HG02678 (cell line): ENCODE data around the gene GNG2.

Source experiments
- ATAC-seq: cut with Tn5 transposase; IDR thresholded peaks from one replicate; pipeline ENCODE4 v1.9.1; 2021; ENCODE audit warnings: mild to moderate bottlenecking, moderate library complexity; ENCODE audit not compliant: unreplicated experiment

The GNG2 gene

GRCh38 chr14:51855234-51855633, 5.2 kb upstream of the GNG2 start:
- ATAC-seq: no peak

DNA sequence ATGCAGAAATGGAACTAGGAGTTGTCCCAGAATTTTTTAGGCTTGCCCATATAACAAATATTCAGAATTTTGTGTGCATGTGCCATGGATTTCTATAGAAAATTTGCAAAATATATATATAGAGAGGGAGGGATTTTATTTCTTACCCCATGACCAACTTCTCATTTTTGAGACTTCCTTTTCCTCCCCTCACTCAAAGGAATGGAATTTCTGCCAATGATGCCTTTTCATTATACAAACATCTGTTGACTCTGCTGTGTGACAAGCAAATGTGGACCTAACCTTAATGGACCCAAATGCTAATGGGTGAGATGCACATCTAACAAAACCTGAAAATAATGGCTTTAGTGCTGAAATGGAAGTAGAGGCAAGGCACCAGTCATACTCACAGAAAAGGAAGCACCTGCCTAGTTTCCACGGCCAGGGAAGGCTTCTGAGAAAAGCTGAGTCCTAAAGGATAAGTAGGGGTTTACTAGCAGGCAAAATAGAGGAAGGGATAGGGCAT, 3.6 kb upstream of the GNG2 start:
- ATAC-seq: no peak

DNA sequence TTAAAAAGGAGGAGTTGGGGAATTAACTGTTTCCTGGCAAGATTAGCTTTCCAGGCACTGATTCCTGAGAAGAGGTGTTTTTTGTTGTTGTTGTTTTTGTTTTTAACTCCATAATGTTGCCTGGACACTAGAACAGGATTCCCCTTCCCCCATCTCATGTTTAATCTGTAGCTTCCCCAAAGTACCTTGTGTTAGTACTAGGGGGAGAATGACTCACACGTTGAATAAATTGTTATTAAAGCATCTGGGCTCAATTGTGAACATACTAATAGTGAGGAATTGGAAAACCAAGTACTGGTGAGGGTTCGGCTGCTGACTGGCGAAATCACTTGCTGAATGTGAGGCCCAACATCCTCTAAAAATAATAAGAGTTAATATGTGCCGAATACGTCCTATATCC, 1.3 kb upstream of the GNG2 start:
- ATAC-seq: no peak

DNA sequence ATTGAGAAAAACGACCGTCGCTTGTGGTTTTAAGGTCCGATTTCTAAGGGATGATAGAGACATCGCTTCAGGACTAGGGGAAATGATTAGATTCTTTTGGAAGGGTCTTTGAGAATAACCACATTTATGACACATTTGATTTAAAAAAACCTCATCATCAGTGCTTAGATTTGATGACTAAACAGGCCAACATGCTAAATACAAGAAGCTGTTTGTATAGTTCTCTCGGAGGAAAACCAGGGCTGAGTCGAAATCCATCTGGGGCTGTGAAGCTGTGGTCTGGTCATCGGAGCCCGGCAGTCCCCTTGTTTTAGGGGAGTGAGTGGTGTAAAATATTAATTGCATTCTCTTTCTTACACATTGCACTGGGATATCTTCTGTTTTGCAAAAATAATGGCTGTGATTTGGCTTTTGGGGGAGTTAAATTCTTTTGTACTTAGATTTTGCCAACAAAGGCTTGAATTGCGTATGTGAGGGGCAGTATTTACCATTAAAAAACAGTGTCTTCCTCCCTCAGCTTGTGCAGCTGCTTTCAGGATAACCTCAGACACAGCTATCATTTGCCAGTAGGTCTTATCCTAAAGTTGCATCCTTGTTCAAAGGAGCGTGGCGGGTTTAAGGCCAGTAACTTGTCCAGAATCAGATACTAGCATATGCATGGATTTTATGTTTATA, 550 bp downstream of the GNG2 start:
- ATAC-seq: peak; percentile 14

DNA sequence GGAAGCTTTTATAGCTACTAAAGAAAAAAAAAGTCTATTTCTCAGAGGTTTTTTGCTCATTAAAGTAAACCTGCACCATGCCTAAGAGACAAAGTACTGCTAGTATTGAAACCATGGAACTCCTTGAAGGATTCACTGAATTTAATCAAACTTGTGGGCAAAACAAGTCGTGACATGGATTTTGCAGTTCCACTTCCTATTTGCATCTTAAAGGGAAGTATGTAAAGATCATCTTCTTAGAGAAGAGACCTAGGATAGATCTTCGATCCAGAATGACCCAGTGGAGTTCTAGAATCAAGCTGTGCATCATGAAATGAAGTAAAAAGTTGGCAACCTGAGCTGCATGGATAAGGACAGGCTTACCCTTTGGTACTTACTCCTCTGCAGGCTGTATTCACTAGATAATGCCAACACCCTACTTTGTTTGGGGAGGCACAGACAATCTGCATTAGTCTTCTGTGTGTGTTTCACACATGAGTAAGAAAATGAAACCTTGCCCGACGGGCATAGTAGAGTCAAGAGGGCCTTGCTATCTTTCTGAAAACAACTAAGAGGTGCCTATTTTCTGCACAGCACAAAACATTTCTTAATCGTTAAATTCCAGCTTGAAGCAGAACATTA, 1.9 kb downstream of the GNG2 start:
- ATAC-seq: no peak

DNA sequence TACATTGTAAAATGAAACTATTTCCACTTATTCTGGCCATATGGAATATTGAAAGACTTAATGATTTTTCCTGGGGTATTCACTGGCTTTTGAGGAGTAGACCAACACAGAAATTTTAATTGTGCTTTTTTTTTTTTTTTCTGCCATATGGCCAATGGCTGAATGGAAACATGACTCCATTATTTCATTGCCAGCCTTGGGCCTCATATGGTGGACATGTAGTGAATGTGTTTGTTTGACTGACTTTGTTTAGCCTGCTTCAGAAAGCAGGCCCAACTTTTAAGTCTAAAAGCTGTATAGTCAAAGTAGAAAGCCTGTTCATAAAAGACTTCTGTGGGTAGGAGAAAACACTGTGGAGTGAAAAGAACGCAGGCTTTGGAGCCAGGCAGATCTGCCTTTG, 2.4 kb downstream of the GNG2 start:
- ATAC-seq: no peak

- ATAC-seq: peak; percentile 43
These were observed 5.7 kb downstream of the GNG2 start for GRCh38 chr14:51865953-51866747.

DNA sequence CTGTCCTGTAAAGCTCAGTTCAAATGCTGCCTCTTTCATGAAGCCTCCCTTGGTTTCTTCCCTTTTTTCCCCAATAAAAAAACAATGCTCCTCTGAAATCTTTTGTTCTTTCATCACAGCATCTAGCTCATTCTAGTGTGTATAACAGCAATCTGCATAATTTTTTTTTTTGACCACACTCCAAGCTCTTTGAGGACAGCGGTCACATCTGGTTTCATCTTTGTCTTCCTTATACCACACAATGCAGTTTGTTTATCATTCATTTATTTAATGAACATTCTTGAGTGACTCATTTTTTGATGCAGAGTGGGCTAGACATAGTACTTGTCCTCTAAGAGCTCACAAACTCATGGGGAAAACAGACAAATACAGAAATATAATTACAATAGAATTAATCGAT, 7.3 kb downstream of the GNG2 start:
- ATAC-seq: peak; percentile 31

DNA sequence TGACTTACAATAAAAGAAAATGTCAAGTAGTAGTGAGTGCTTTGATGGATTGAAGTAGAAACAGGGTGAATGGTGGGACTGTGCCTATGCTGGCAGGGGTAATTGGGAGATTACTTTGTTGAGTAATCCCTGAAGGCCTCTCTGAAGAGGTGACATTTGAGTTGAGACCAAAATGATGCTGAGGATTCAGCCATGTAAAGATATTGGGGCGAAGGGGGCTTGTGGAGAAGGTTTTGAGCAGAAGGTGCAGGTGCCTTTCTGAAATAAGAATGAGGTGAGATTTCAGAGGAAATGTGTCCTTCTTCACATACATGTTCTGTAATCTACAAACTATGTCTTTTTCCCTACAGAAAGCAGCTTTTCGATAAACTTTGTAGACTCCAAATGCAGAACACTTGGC, 8.0 kb downstream of the GNG2 start:
- no peak for ATAC-seq

DNA sequence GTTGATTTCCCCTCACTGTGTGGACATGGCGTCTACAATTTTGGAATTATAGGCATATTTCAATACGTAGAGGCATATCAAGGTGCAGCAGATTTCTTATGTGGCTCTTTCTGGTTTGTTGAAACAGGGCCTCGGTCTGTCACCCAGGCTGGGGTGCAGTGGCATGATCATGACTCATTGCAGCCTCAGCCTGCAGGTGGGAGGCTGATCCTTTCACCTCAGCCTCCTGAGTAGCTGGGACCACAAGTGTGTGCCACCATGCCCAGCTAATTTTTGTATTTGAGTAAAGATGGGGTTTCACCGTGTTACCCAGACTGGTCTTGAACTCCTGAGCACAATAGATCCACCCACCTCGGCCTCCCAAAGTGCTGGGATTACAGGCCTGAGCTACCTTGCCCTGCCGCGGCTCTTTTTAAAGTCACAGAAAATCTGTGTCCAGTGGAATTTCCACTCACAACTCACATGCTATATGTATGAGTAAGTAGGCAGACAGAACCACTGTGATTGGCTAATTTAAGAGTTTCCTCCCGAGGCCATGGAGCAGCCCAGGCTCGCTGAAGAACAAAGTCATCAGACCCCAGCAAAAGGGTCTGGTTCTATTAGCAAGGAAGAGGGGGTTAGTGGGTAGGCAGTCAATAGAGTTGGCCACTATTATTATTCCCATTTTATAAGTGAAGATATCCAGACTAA, 9.1 kb downstream of the GNG2 start:
- ATAC-seq: no peak

DNA sequence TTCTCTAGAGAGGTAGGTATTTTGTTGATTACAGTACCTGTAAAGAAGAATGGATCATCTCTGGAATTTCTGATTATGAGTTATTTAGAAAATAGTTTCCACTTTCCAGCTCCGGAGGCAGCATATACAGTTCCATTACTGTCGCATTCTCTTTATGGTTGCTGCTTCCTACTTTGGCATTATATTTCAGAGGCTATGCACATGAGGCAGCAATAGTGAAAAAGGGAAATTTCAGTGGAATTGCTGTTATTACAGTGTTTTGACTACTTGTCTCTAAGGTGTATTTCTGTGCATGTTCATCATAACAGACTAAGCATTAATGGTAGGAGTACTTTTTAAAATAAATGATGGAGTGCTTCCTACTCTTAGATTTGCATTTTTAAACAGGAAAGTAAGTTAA, 10.2 kb downstream of the GNG2 start:
- ATAC-seq: no peak

- ATAC-seq: no peak
These were observed 11.4 kb downstream of the GNG2 start for GRCh38 chr14:51871846-51872245.

- ATAC-seq: no peak
These were observed 12.0 kb downstream of the GNG2 start for GRCh38 chr14:51872396-51872795.

DNA sequence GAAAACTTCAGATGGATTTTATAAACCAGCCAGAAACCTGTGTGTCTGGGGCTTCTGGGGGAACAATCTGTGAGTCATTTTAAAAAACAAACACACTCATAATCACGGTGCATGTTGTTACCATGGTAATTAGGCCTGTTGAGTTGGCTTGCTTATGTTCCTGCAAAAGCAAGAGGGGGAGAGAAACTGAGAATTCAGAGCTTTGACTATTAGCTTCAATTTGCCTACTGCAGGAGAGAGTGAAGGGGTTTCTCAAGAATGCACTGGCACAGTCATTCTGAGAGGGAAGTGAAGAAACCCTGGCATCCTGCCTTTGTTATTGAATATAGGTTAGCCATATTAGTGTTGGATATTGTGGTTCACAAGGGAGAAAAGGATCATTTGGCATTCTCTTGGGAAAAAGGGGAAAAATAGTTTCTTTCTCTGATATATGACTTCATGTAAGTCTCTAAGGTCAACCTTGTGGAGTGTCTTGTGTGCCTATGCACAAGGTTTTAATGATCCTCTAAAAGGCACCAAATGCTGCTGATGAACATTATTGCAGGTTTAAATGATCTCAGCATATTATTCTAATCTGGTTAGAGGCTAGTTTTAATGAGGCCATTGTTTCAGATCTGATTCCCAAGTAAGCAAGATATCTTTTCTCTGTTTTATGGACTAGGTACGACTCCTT, 12.9 kb downstream of the GNG2 start:
- peak; percentile 93 for ATAC-seq

GRCh38 chr14:51877810-51878209, 17.4 kb downstream of the GNG2 start:
- ATAC-seq: no peak

DNA sequence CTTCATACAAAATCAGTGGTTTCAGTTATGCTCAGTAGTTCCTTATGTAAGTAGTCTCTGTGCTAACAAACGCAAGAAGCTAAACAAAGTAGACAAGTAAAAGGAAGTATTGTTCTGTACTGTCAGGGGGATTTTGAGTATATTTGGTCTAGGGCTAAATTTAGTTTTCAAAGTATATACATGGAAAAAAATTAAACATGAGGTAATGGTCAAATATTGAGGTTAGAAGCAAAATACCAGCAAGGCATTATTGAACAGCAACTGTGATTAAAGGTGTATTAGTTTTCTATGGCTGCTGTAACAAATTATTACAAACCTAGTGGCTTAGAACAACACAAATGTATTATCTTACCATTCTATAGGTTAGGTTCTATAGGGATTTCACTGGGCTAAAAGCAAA, 18.8 kb downstream of the GNG2 start:
- peak; percentile 40 for ATAC-seq

GRCh38 chr14:51880835-51881580, 20.6 kb downstream of the GNG2 start:
- peak; percentile 68 for ATAC-seq

GRCh38 chr14:51881636-51882035, 21.2 kb downstream of the GNG2 start:
- ATAC-seq: no peak

GRCh38 chr14:51883232-51883631, 22.8 kb downstream of the GNG2 start:
- ATAC-seq: no peak
